ENCODE data around the gene GRXCR1. TPM values are rescaled to one million over a fixed set of nuclear protein-coding genes. Genes with fewer than 3 reads are reported as not detected.

The GRXCR1 gene
- polyA plus RNA-seq, 2 of the 4 experiments (the other 2 are of a cell fraction) = not detected

DNA sequence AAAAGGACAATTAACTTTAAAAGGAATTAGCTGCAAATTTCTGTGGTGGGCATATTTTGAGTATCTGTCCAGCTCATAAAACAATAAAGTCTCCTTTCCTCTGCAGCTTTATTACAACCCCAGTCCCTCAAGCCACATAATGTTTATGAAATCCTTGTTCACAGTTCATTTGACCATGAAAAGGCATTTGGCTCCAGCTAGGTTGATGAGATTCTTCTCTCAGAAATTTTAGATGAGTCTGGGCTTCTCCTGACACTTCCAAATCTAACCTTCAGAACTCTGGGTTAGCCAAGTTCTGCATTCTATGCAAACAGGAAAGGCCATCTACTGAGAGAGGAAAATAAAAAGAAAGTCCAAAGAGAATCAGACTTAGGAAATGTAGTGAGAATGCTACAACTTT, 156.8 kb downstream of the GRXCR1 start:
- FAIRE-seq (no peak), ATAC-seq (no peak), DNase-seq (ENCODE audit: low read depth in 1 of 2, low spot score in 1 of 2) (no peak)
- ChIA-PET POLR2A (no interaction called here), CTCF (no interaction called here)
- Histone ChIP-seq H3K4me2 (no peak overlapping the region), H3K4me1 (no peaks in the 10 kb centered on the region), H3K27ac (no peak overlapping the region), H3K9me3 (no peaks in the 10 kb centered on the region), H3K4me3 (no peak overlapping the region)
- TF ChIP-seq RAD21 (conservative IDR thresholded peaks at IDR 0.05 in 1 of 2, IDR thresholded peaks at IDR 0.05 in 1 of 2) (no peak), POLR2A (IDR thresholded peaks at IDR 0.05; ENCODE audit: low read length) (no peak), EP300 (IDR thresholded peaks at IDR 0.05) (no peak), FOSB (CRISPR knock-in tag; IDR thresholded peaks at IDR 0.05) (no peak), JUN (IDR thresholded peaks at IDR 0.05) (no peak), ZNF302 (CRISPR knock-in tag; IDR thresholded peaks at IDR 0.05) (no peak), GATA3 (IDR thresholded peaks at IDR 0.05; ENCODE audit: borderline replicate concordance) (no peak), HDAC2 (IDR thresholded peaks at IDR 0.05) (no peak), MAZ (IDR thresholded peaks at IDR 0.05; ENCODE audit: borderline replicate concordance, low read depth, low read length) (no peak), JUNB (IDR thresholded peaks at IDR 0.05) (no peak)
- TF ChIP-seq, protein P1, sequence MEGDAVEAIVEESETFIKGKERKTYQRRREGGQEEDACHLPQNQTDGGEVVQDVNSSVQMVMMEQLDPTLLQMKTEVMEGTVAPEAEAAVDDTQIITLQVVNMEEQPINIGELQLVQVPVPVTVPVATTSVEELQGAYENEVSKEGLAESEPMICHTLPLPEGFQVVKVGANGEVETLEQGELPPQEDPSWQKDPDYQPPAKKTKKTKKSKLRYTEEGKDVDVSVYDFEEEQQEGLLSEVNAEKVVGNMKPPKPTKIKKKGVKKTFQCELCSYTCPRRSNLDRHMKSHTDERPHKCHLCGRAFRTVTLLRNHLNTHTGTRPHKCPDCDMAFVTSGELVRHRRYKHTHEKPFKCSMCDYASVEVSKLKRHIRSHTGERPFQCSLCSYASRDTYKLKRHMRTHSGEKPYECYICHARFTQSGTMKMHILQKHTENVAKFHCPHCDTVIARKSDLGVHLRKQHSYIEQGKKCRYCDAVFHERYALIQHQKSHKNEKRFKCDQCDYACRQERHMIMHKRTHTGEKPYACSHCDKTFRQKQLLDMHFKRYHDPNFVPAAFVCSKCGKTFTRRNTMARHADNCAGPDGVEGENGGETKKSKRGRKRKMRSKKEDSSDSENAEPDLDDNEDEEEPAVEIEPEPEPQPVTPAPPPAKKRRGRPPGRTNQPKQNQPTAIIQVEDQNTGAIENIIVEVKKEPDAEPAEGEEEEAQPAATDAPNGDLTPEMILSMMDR (IDR thresholded peaks at IDR 0.05) = no peak
- TF ChIP-seq, protein P2, sequence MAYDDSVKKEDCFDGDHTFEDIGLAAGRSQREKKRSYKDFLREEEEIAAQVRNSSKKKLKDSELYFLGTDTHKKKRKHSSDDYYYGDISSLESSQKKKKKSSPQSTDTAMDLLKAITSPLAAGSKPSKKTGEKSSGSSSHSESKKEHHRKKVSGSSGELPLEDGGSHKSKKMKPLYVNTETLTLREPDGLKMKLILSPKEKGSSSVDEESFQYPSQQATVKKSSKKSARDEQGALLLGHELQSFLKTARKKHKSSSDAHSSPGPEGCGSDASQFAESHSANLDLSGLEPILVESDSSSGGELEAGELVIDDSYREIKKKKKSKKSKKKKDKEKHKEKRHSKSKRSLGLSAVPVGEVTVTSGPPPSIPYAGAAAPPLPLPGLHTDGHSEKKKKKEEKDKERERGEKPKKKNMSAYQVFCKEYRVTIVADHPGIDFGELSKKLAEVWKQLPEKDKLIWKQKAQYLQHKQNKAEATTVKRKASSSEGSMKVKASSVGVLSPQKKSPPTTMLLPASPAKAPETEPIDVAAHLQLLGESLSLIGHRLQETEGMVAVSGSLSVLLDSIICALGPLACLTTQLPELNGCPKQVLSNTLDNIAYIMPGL (CRISPR knock-in tag; IDR thresholded peaks at IDR 0.05; ENCODE audit: borderline replicate concordance) = no peak
- TF ChIP-seq, protein P3, sequence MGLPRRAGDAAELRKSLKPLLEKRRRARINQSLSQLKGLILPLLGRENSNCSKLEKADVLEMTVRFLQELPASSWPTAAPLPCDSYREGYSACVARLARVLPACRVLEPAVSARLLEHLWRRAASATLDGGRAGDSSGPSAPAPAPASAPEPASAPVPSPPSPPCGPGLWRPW (IDR thresholded peaks at IDR 0.05) = no peak

DNA sequence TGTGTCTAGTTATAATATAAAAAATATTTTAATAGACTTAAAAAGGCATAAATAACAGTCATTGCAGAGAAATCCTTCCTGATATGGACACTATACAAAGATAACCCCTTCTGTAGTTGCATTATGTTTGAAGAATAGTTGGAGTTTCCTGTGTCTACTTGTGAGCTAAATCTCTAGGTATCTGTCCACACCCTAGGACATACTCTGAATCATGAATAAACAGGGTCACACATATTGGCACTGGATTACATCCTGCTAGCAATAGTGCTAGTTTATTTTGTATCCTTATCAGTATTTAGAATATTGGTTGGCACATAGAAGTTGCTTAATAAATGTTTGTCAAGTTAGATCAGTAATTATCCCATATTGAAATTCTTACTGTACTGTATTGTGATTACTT, 173.9 kb downstream of the GRXCR1 start:
- ChIA-PET POLR2A (no interaction called here), CTCF (no interaction called here)
- Histone ChIP-seq H3K27ac (no peak overlapping the region), H3K9me3 (no peaks in the 10 kb centered on the region), H3K4me2 (no peak overlapping the region), H3K4me3 (no peak overlapping the region), H3K4me1 (no peaks in the 10 kb centered on the region)
- no peak for DNase-seq (ENCODE audit: low read depth in 1 of 2, low spot score in 1 of 2)
- no peak for FAIRE-seq
- ATAC-seq = no peak
- TF ChIP-seq, protein P1 (IDR thresholded peaks at IDR 0.05) = no peak
- TF ChIP-seq JUN (IDR thresholded peaks at IDR 0.05) (no peak), HOXB5 (CRISPR knock-in tag; IDR thresholded peaks at IDR 0.05) (no peak), EHF (CRISPR knock-in tag; IDR thresholded peaks at IDR 0.05) (no peak), BHLHE40 (IDR thresholded peaks at IDR 0.05; ENCODE audit: low read depth, low read length) (no peak), SREBF2 (IDR thresholded peaks at IDR 0.05) (no peak)
- TF ChIP-seq, protein P4, sequence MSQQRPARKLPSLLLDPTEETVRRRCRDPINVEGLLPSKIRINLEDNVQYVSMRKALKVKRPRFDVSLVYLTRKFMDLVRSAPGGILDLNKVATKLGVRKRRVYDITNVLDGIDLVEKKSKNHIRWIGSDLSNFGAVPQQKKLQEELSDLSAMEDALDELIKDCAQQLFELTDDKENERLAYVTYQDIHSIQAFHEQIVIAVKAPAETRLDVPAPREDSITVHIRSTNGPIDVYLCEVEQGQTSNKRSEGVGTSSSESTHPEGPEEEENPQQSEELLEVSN (IDR thresholded peaks at IDR 0.05; ENCODE audit: borderline replicate concordance, low read depth) = no peak

DNA sequence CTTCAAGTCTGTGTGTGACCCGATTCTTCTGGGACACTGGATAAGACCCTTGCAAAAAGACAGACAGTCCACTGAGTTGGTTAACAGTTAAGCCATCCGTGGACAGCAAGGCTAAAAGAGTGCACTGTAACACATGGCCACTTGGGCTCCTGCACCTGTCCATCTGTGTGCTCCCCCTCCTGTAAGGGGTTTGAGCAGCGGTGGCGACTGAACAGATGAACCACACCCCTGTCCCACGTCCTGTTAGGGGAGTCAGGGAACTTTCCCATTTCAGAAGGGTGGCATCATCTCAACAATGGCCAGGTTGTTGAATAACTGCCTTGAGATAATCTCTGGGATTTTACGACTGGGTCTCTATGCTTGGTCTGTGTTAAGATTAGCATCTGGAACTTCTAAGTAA, 178.6 kb downstream of the GRXCR1 start:
- H3K27ac ChIP-seq = no peak overlapping the region
- no peaks in the 10 kb centered on the region for H3K4me1 ChIP-seq
- H3K9me3 ChIP-seq = no peaks in the 10 kb centered on the region
- ChIA-PET CTCF (no interaction called here), POLR2A (no interaction called here)
- no peak overlapping the region for H3K4me3 ChIP-seq
- H3K4me2 ChIP-seq = no peak overlapping the region
- FAIRE-seq = no peak
- TF ChIP-seq RARB (CRISPR knock-in tag; IDR thresholded peaks at IDR 0.05) (no peak), MAZ (IDR thresholded peaks at IDR 0.05; ENCODE audit: borderline replicate concordance, low read depth, low read length) (no peak), MYC (IDR thresholded peaks at IDR 0.05; ENCODE audit: borderline replicate concordance, low read length) (no peak), ESRRA (IDR thresholded peaks at IDR 0.05; ENCODE audit: borderline replicate concordance, low read length) (no peak), NPAS2 (CRISPR knock-in tag; IDR thresholded peaks at IDR 0.05; ENCODE audit: borderline replicate concordance) (no peak), CHD4 (IDR thresholded peaks at IDR 0.05; ENCODE audit: borderline replicate concordance) (no peak), POLR2A (IDR thresholded peaks at IDR 0.05; ENCODE audit: low read length) (no peak), NR3C1 (IDR thresholded peaks at IDR 0.05) (no peak), JUN (IDR thresholded peaks at IDR 0.05) (no peak)
- TF ChIP-seq, protein P5, sequence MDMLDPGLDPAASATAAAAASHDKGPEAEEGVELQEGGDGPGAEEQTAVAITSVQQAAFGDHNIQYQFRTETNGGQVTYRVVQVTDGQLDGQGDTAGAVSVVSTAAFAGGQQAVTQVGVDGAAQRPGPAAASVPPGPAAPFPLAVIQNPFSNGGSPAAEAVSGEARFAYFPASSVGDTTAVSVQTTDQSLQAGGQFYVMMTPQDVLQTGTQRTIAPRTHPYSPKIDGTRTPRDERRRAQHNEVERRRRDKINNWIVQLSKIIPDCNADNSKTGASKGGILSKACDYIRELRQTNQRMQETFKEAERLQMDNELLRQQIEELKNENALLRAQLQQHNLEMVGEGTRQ (IDR thresholded peaks at IDR 0.05) = no peak
- TF ChIP-seq, protein P3 (IDR thresholded peaks at IDR 0.05) = no peak
- TF ChIP-seq, protein P6, sequence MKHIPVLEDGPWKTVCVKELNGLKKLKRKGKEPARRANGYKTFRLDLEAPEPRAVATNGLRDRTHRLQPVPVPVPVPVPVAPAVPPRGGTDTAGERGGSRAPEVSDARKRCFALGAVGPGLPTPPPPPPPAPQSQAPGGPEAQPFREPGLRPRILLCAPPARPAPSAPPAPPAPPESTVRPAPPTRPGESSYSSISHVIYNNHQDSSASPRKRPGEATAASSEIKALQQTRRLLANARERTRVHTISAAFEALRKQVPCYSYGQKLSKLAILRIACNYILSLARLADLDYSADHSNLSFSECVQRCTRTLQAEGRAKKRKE (CRISPR knock-in tag; IDR thresholded peaks at IDR 0.05; ENCODE audit: low read depth) = no peak
- no peak for ATAC-seq
- DNase-seq (ENCODE audit: low read depth in 1 of 2, low spot score in 1 of 2) = no peak
- WGBS (ENCODE audit: missing lambda C conversion rate) = 14% methylated on average over 6 of the region's 6 CpGs

Data from A549 (cell line).